ENCODE results near the gene SCN10A.

- TF ChIP-seq NR2F6 (IDR thresholded peaks at IDR 0.05) (no peak), NR2F6 (CRISPR knock-in tag; IDR thresholded peaks at IDR 0.05) (no peak), IRX3 (CRISPR knock-in tag; IDR thresholded peaks at IDR 0.05; ENCODE audit: borderline replicate concordance, low read depth) (no peak), BRCA1 (CRISPR knock-in tag; IDR thresholded peaks at IDR 0.05) (no peak), CREB1 (IDR thresholded peaks at IDR 0.05) (no peak), CREB1 (CRISPR knock-in tag; IDR thresholded peaks at IDR 0.05) (no peak), HIVEP1 (CRISPR knock-in tag; IDR thresholded peaks at IDR 0.05) (no peak), ZNF232 (CRISPR knock-in tag; IDR thresholded peaks at IDR 0.05; ENCODE audit: borderline replicate concordance) (no peak), ATF4 (CRISPR knock-in tag; IDR thresholded peaks at IDR 0.05) (no peak), KAT8 (CRISPR knock-in tag; IDR thresholded peaks at IDR 0.05) (no peak), IKZF1 (IDR thresholded peaks at IDR 0.05) (no peak)
- TF ChIP-seq, protein P1, sequence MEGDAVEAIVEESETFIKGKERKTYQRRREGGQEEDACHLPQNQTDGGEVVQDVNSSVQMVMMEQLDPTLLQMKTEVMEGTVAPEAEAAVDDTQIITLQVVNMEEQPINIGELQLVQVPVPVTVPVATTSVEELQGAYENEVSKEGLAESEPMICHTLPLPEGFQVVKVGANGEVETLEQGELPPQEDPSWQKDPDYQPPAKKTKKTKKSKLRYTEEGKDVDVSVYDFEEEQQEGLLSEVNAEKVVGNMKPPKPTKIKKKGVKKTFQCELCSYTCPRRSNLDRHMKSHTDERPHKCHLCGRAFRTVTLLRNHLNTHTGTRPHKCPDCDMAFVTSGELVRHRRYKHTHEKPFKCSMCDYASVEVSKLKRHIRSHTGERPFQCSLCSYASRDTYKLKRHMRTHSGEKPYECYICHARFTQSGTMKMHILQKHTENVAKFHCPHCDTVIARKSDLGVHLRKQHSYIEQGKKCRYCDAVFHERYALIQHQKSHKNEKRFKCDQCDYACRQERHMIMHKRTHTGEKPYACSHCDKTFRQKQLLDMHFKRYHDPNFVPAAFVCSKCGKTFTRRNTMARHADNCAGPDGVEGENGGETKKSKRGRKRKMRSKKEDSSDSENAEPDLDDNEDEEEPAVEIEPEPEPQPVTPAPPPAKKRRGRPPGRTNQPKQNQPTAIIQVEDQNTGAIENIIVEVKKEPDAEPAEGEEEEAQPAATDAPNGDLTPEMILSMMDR (CRISPR knock-in tag; IDR thresholded peaks at IDR 0.05): no peak
- TF ChIP-seq, protein P2, sequence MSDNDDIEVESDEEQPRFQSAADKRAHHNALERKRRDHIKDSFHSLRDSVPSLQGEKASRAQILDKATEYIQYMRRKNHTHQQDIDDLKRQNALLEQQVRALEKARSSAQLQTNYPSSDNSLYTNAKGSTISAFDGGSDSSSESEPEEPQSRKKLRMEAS (IDR thresholded peaks at IDR 0.05): no peak
Measured at GRCh38 chr3:38728008-38728407, 88.0 kb downstream of the SCN10A start.

All from HepG2 (cell line).